Measurements from ENCODE around the gene KRTAP5-8. TPM values are rescaled to one million over a fixed set of nuclear protein-coding genes. Genes with fewer than 3 reads are reported as not detected.

KRTAP5-8 gene
- total RNA-seq, 1 donor from 2014 or later, result not detected

GRCh38 chr11:71545405-71545966 is 7.7 kb downstream of the KRTAP5-8 start:
- no peaks in the 10 kb centered on the region for H3K36me3 ChIP-seq
- TF ChIP-seq POLR2AphosphoS5 (IDR thresholded peaks at IDR 0.05; ENCODE audit: insufficient read depth in 1 of 2, low read depth in 1 of 2) (no peak), CTCF (IDR thresholded peaks at IDR 0.05) (no peak), POLR2A (IDR thresholded peaks at IDR 0.05) (no peak)

GRCh38 chr11:71548120-71548519 is 10.3 kb downstream of the KRTAP5-8 start, which contains the start of gene KRTAP5-9:
Gene KRTAP5-9 (plus strand): TSS chr11:71548420. CDS start chr11:71548658, 238 bp downstream.
- TF ChIP-seq POLR2AphosphoS5 (IDR thresholded peaks at IDR 0.05; ENCODE audit: insufficient read depth in 1 of 2, low read depth in 1 of 2) (no peak), CTCF (IDR thresholded peaks at IDR 0.05) (no peak), POLR2A (IDR thresholded peaks at IDR 0.05) (no peak)
- intact Hi-C loops (cut with DNase I), result no loop called here
- no peaks in the 10 kb centered on the region for H3K27me3 ChIP-seq
- H3K4me3 ChIP-seq, result no peak within 1 kb of the TSS
- no peaks in the 10 kb centered on the region for H3K4me1 ChIP-seq
- H3K9me3 ChIP-seq, result no peaks in the 10 kb centered on the region
- H3K27ac ChIP-seq, result no peak within 1 kb of the TSS
- no peaks in the 10 kb centered on the region for H3K36me3 ChIP-seq
- DNase-seq (ENCODE audit: extremely low spot score in 2 of 2), result no peak

More at GRCh38 chr11:71545405-71545966, 7.7 kb downstream of the KRTAP5-8 start:
- Histone ChIP-seq H3K4me1 (no peaks in the 10 kb centered on the region), H3K27ac (no peak overlapping the region), H3K4me3 (no peak overlapping the region), H3K27me3 (no peaks in the 10 kb centered on the region), H3K9me3 (no peaks in the 10 kb centered on the region)
- no peak for DNase-seq (ENCODE audit: extremely low spot score in 2 of 2)
- intact Hi-C loops (cut with DNase I), result no loop called here

GRCh38 chr11:71548716-71549151 is 10.9 kb downstream of the KRTAP5-8 start:
- Histone ChIP-seq H3K9me3 (no peaks in the 10 kb centered on the region), H3K27ac (no peak overlapping the region), H3K27me3 (no peaks in the 10 kb centered on the region), H3K4me1 (no peaks in the 10 kb centered on the region), H3K36me3 (no peaks in the 10 kb centered on the region), H3K4me3 (no peak overlapping the region)
- intact Hi-C loops (cut with DNase I), result no loop called here
- DNase-seq (ENCODE audit: extremely low spot score in 2 of 2), result no peak
- TF ChIP-seq CTCF (IDR thresholded peaks at IDR 0.05) (no peak), POLR2AphosphoS5 (IDR thresholded peaks at IDR 0.05; ENCODE audit: insufficient read depth in 1 of 2, low read depth in 1 of 2) (no peak), POLR2A (IDR thresholded peaks at IDR 0.05) (no peak)

- Histone ChIP-seq H3K9me3 (no peaks in the 10 kb centered on the region), H3K27ac (no peak overlapping the region), H3K4me3 (no peak overlapping the region), H3K4me1 (no peaks in the 10 kb centered on the region), H3K27me3 (no peaks in the 10 kb centered on the region), H3K36me3 (no peaks in the 10 kb centered on the region)
- TF ChIP-seq POLR2AphosphoS5 (IDR thresholded peaks at IDR 0.05; ENCODE audit: insufficient read depth in 1 of 2, low read depth in 1 of 2), result no peak
- TF ChIP-seq POLR2A (IDR thresholded peaks at IDR 0.05), result no peak
- no peak for TF ChIP-seq CTCF (IDR thresholded peaks at IDR 0.05)
- DNase-seq (ENCODE audit: extremely low spot score in 2 of 2), result no peak
- intact Hi-C loops (cut with DNase I), result no loop called here
These were observed 13.9 kb downstream of the KRTAP5-8 start for GRCh38 chr11:71551711-71552110.

- intact Hi-C loops (cut with DNase I), result no loop called here
- no peaks in the 10 kb centered on the region for H3K9me3 ChIP-seq
- no peaks in the 10 kb centered on the region for H3K4me1 ChIP-seq
- no peak overlapping the region for H3K4me3 ChIP-seq
- H3K27ac ChIP-seq, result no peak overlapping the region
- no peak for TF ChIP-seq POLR2A (IDR thresholded peaks at IDR 0.05)
- TF ChIP-seq POLR2AphosphoS5 (IDR thresholded peaks at IDR 0.05; ENCODE audit: insufficient read depth in 1 of 2, low read depth in 1 of 2), result no peak
- no peak for TF ChIP-seq CTCF (IDR thresholded peaks at IDR 0.05)
- DNase-seq (ENCODE audit: extremely low spot score in 2 of 2), result no peak
- no peaks in the 10 kb centered on the region for H3K36me3 ChIP-seq
- no peaks in the 10 kb centered on the region for H3K27me3 ChIP-seq
These were observed 17.2 kb downstream of the KRTAP5-8 start for GRCh38 chr11:71554996-71555395.
